Measurements from ENCODE around the gene OSBPL7.

DNA sequence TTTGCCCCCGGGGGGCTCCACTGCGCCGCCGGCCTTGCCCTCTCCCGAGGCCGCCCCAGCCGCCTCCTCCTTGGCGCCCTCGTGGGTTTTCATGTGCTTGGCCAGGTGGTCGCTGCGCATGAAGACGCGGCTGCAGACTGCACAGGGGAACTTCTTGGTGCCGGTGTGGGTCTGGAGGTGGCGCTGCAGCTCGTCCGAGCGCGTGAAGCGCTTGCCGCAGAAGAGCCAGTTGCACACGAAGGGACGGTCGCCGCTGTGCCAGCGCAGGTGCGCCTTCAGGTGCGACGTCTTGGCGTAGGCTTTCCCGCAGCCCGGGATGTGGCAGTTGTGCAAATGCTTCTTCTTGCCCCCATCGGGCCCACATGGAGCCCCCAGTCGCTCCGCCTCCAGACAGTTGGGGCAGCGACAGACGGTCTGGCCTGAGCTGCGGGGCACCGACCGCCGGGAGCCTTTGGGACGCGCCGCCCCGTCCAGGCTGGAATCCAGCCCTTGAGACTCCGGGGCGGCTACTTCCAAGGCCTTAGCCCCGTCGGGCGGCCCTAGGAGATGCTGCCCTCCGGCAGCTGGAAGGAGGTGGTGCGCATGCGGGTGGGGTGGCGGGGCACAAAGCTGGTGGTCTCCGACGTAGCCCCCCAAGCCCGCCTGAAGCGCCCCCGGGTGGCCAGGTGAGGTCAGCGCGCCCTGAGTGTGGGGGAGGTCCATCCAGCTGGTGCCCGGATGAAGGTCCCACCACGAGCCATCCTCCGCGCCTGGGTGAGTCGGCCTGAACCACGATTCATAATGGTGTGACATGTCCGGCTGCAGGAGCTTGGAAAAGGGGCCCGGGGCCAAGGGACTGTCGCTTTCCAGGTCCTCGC lies 26.0 kb upstream of the OSBPL7 start:
- TF ChIP-seq, protein P1, sequence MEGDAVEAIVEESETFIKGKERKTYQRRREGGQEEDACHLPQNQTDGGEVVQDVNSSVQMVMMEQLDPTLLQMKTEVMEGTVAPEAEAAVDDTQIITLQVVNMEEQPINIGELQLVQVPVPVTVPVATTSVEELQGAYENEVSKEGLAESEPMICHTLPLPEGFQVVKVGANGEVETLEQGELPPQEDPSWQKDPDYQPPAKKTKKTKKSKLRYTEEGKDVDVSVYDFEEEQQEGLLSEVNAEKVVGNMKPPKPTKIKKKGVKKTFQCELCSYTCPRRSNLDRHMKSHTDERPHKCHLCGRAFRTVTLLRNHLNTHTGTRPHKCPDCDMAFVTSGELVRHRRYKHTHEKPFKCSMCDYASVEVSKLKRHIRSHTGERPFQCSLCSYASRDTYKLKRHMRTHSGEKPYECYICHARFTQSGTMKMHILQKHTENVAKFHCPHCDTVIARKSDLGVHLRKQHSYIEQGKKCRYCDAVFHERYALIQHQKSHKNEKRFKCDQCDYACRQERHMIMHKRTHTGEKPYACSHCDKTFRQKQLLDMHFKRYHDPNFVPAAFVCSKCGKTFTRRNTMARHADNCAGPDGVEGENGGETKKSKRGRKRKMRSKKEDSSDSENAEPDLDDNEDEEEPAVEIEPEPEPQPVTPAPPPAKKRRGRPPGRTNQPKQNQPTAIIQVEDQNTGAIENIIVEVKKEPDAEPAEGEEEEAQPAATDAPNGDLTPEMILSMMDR (IDR thresholded peaks at IDR 0.05): peak in 1 of 3 experiments; percentile 10
- no peak for TF ChIP-seq POLR2A (IDR thresholded peaks at IDR 0.05)
